K562 (cell line): ENCODE data around the gene GAB4. TPM values are rescaled to one million over a fixed set of nuclear protein-coding genes. Genes with fewer than 3 reads are reported as not detected.
A peak's percentile ranks its signal among the peaks of the same experiment; 100 is the strongest.

Experiments
- ATAC-seq: fragments of 200-7000 bp; cut with Tn5 transposase; 3 replicates; pipeline ENCODE4 v1.9.1; 2020; ENCODE audit warnings: moderate library complexity
- BruUV-seq: library from RNA; stranded (reverse); fragments of 400-500 nt; replicated peaks from 2 replicates; lab custom pipeline; 2021; lab: Mats Ljungman, UMichigan
- CTCF ChIA-PET: fragments of 300-600 bp; formaldehyde crosslinking; extraction: SDS; loops from one replicate; lab custom pipeline; 2021; ENCODE audit warnings: low intra/inter-chr PET ratio; lab: Yijun Ruan, JAX
- POLR2A ChIA-PET: fragments of 300-600, 350-650 bp; sonication (Branson Sonifier 250); formaldehyde crosslinking; extraction: SDS; loops from one replicate; lab custom pipeline; 2021; ENCODE audit warnings: antibody characterized with exemption, inconsistent platforms; lab: Yijun Ruan, JAX
- DNase-seq, 4 experiments: peaks; one replicate each; pipeline versions ENCODE4 v3.0.0 to v3.0.0-alpha.2; 2011 to 2018; ENCODE audit warnings: low spot score in 3 of 4, mixed read lengths in 3 of 4; ENCODE audit errors: extremely low read depth in 1 of 4
- FAIRE-seq: peaks from 2 replicates; lab custom pipeline; 2011; peaks lifted over from hg19 to GRCh38; lab: Jason Lieb, UNC
- H2AFZ ChIP-seq: 2 replicates; pipeline ENCODE4 v1.6.0; 2011; ENCODE audit warnings: low read depth, low read length, control low read depth, inconsistent platforms
- H3K27ac ChIP-seq: fragments of 200-600 bp; 3 replicates; pipeline ENCODE4 v1.8.0; 2011; ENCODE audit warnings: low read depth, mild to moderate bottlenecking, control low read depth, inconsistent platforms, low read length, moderate library complexity, mixed read lengths; ENCODE audit errors: extremely low read depth
- H3K27me3 ChIP-seq, 2 experiments: fragments of 300-600 bp in 1 of 2; 2 replicates in 1 of 2; 3 replicates in 1 of 2; pipeline versions ENCODE4 v1.6.0 to v1.8.0; 2011; ENCODE audit warnings: inconsistent platforms in 2 of 2, low read length in 2 of 2, mild to moderate bottlenecking in 1 of 2, mixed read lengths in 1 of 2, moderate library complexity in 1 of 2; ENCODE audit not compliant: control insufficient read depth in 2 of 2, insufficient read depth in 2 of 2
- H3K36me3 ChIP-seq: fragments of 300-600 bp; 3 replicates; pipeline ENCODE4 v1.8.0; 2011; ENCODE audit warnings: mild to moderate bottlenecking, low read length, inconsistent platforms; ENCODE audit not compliant: control insufficient read depth, insufficient read depth
- H3K4me1 ChIP-seq, 2 experiments: fragments of 200-600 bp in 1 of 2; replicated peaks in 1 of 2; 2 replicates in 1 of 2; 3 replicates in 1 of 2; pipeline versions ENCODE4 v1.5.1 to v1.8.0; 2011; ENCODE audit warnings: inconsistent platforms in 2 of 2, low read length in 2 of 2, mild to moderate bottlenecking in 1 of 2, mixed read lengths in 1 of 2, moderate library complexity in 1 of 2; ENCODE audit not compliant: control insufficient read depth in 2 of 2, insufficient read depth in 2 of 2
- H3K4me2 ChIP-seq: 2 replicates; pipeline ENCODE4 v1.6.1; 2011; ENCODE audit warnings: low read length, control low read depth, inconsistent platforms, mixed read lengths; ENCODE audit not compliant: insufficient read depth
- H3K4me3 ChIP-seq: fragments of 200-600 bp; sonication (generic), shearing (Covaris generic); 2 replicates; pipeline ENCODE4 v1.5.1; 2016; ENCODE audit warnings: control low read depth, inconsistent platforms
- H3K79me2 ChIP-seq: fragments of 200-600 bp; 3 replicates; pipeline ENCODE4 v1.8.0; 2011; ENCODE audit warnings: low read length, inconsistent platforms; ENCODE audit not compliant: control insufficient read depth, insufficient read depth
- H3K9ac ChIP-seq, 2 experiments: 2 replicates each; pipeline versions ENCODE4 v1.6.0 to v1.6.1; 2011; ENCODE audit warnings: low read depth in 2 of 2, low read length in 2 of 2, control low read depth in 1 of 2, inconsistent platforms in 1 of 2, mild to moderate bottlenecking in 1 of 2, mixed read lengths in 1 of 2; ENCODE audit not compliant: insufficient read depth in 1 of 2
- H3K9me1 ChIP-seq: one replicate; pipeline ENCODE4 v1.6.0; 2011; ENCODE audit warnings: inconsistent platforms, mild to moderate bottlenecking, low read length, moderate library complexity; ENCODE audit not compliant: control insufficient read depth, insufficient read depth
- H3K9me3 ChIP-seq: replicated peaks from 2 replicates; pipeline ENCODE4 v1.5.1; 2011; ENCODE audit warnings: low read depth, low read length, inconsistent platforms; ENCODE audit not compliant: control insufficient read depth, insufficient read depth
- H4K20me1 ChIP-seq: replicated peaks from 2 replicates; pipeline ENCODE4 v1.6.1; 2011; ENCODE audit warnings: low read length, inconsistent platforms, mixed read lengths; ENCODE audit not compliant: control insufficient read depth, insufficient read depth
- ATF2 ChIP-seq: sonication (generic); formaldehyde crosslinking; IDR thresholded peaks from 2 replicates; pipeline ENCODE4 v1.8.1; 2022; ENCODE audit warnings: missing genetic modification reagents
- CEBPB ChIP-seq: fragments of 450-650 bp; IDR thresholded peaks from 2 replicates; pipeline ENCODE4 v1.6.1; 2016; ENCODE audit warnings: missing genetic modification characterization, missing compliant biosample characterization
- DLX4 ChIP-seq: fragments of 250-450 bp; sonication (Bioruptor Pico); IDR thresholded peaks from 2 replicates; pipeline ENCODE4 v1.6.1; 2021; ENCODE audit warnings: mild to moderate bottlenecking
- MAZ ChIP-seq, 2 experiments: fragments of 450-650 bp in 1 of 2; sonication (generic) in 1 of 2; formaldehyde crosslinking; IDR thresholded peaks in 1 of 2; conservative IDR thresholded peaks in 1 of 2; 2 replicates each; pipeline versions ENCODE4 v1.4.0 to v1.5.0; 2020; ENCODE audit warnings: mild to moderate bottlenecking in 1 of 2, missing genetic modification reagents in 1 of 2
- NR2C1 ChIP-seq, 2 experiments: fragments of 450-650 bp; IDR thresholded peaks; 2 replicates each; pipeline ENCODE4 v1.6.1; 2017; ENCODE audit warnings: mild to moderate bottlenecking in 2 of 2, antibody characterized with exemption in 1 of 2, inconsistent platforms in 1 of 2, missing compliant biosample characterization in 1 of 2, missing genetic modification characterization in 1 of 2
- ZNF436 ChIP-seq: fragments of 250-450, 450-650 bp; sonication (Bioruptor Pico); formaldehyde crosslinking; IDR thresholded peaks from 2 replicates; pipeline ENCODE4 v1.7.0; 2020; ENCODE audit warnings: mild to moderate bottlenecking
- WGBS: fragments of 100-300 bp; shearing (Covaris generic); methylation state at CpG from one replicate; pipeline ENCODE4 v1.1.6; 2016; ENCODE audit warnings: low coverage, mixed read lengths; ENCODE audit not compliant: insufficient coverage; ENCODE audit errors: missing lambda C conversion rate; 5-methylcytosine and 5-hydroxymethylcytosine counted together
- in situ Hi-C: fragments of 300-500 bp; cut with MboI; formaldehyde crosslinking; loops from 4 replicates; pipeline ENCODE4 v1.15.0; 2018; ENCODE audit warnings: inconsistent platforms, mixed read lengths
- intact Hi-C: fragments of 100-400 bp; cut with micrococcal nuclease; formaldehyde crosslinking; loops from 2 replicates; pipeline ENCODE4 v1.14.2; 2022
- polyA plus RNA-seq, 8 experiments: library from polyadenylated mRNA; depleted of rRNA in 4 of 8; stranded (reverse) in 5 of 8; unstranded in 3 of 8; fragments of >200 nt; fragmentation: Nextera tagmentation in 2 of 8; fragmentation: Illumina TruSeq in 1 of 8; extraction: Ambion mirVana in 2 of 8; extraction: Trizol in 1 of 8; gene quantifications; 2 replicates each; pipeline versions ENCODE4 v1.2.1 to v1.2.3, GENCODE V29; 2011 to 2014; ENCODE audit warnings: inconsistent platforms in 1 of 8, missing spikeins in 1 of 8
- total RNA-seq, 7 experiments: library from RNA; depleted of rRNA in 6 of 7; stranded (reverse); fragments of >200 nt in 6 of 7; fragmentation: Illumina TruSeq in 2 of 7; extraction: Trizol in 2 of 7; gene quantifications; 2 replicates each; pipeline versions ENCODE4 v1.2.1 to v1.2.3, GENCODE V29; 2011 to 2021; ENCODE audit warnings: low replicate concordance in 1 of 7

Gene GAB4
- total and polyA plus RNA-seq, 9 of the 15 experiments (the other 6 are each of a cell fraction or from before 2014, with no cell fraction given), result 0.04 to 0.11 (median 0.04) TPM; not detected in 6

GRCh38 chr22:17013396-17014100 is 5.5 kb upstream of the GAB4 start:
- H3K36me3 ChIP-seq, result no peaks in the 10 kb centered on the region
- H3K9ac ChIP-seq, result no peak overlapping the region
- ATAC-seq (no peak), FAIRE-seq (no peak), DNase-seq (no peak)
- TF ChIP-seq CEBPB (tag) (0 out of 2 replicates have a peak, but pooled peaks have one; percentile 11), ATF2 (CRISPR knock-in tag) (no peak)
- H2AFZ ChIP-seq, result no peak overlapping the region
- 0% methylated on average over 2 of the region's 2 CpGs for WGBS
- in situ Hi-C loops (no loop called here), intact Hi-C loops (no loop called here)
- H3K27me3 ChIP-seq, result peaks cover 0 to 24% of the 10 kb centered on the region in 2 experiments; a peak in 1 of 5 replicates
- no peaks in the 10 kb centered on the region for H4K20me1 ChIP-seq
- H3K27ac ChIP-seq, result no peak overlapping the region
- no peaks in the 10 kb centered on the region for H3K4me1 ChIP-seq
- no peak overlapping the region for H3K4me3 ChIP-seq
- CTCF ChIA-PET, result no interaction called here
- POLR2A ChIA-PET, result interaction anchor here (0.6 kb wide), 1 partner anchor 155 kb away, joined by 3 read pairs; no protein-coding TSS in a partner anchor
- H3K4me2 ChIP-seq, result no peak overlapping the region
- BruUV-seq, result no TSS peak
- H3K9me1 ChIP-seq, result no peaks in the 10 kb centered on the region
- no peaks in the 10 kb centered on the region for H3K9me3 ChIP-seq
- H3K79me2 ChIP-seq, result no peaks in the 10 kb centered on the region

- H3K79me2 ChIP-seq, result no peaks in the 10 kb centered on the region
- ATAC-seq (no peak), FAIRE-seq (no peak), DNase-seq (no peak)
- H3K27ac ChIP-seq, result no peak overlapping the region
- peaks cover 3 to 29% of the 10 kb centered on the region in 2 experiments; a peak in 3 of 5 replicates for H3K27me3 ChIP-seq
- H3K9ac ChIP-seq, result peak overlapping the region in 1 of 2 experiments; percentile 26; a peak in 1 of 4 replicates
- H4K20me1 ChIP-seq, result no peaks in the 10 kb centered on the region
- no peak overlapping the region for H2AFZ ChIP-seq
- ChIA-PET POLR2A (no interaction called here), CTCF (no interaction called here)
- intact Hi-C loops, result no loop called here
- H3K9me3 ChIP-seq, result no peaks in the 10 kb centered on the region
- H3K4me1 ChIP-seq, result peaks cover 0 to 9% of the 10 kb centered on the region in 2 experiments; a peak in 2 of 5 replicates
- no TSS peak for BruUV-seq
- in situ Hi-C loops, result no loop called here
- no peak overlapping the region for H3K4me3 ChIP-seq
- H3K4me2 ChIP-seq, result no peak overlapping the region
- no peaks in the 10 kb centered on the region for H3K36me3 ChIP-seq
- no peaks in the 10 kb centered on the region for H3K9me1 ChIP-seq
- 0% methylated on average over 4 of the region's 4 CpGs for WGBS
- TF ChIP-seq DLX4 (CRISPR knock-in tag), result no peak
- TF ChIP-seq MAZ (CRISPR knock-in tag; conservative IDR thresholded peaks at IDR 0.05 in 1 of 2, IDR thresholded peaks at IDR 0.05 in 1 of 2), result no peak
- no peak for TF ChIP-seq NR2C1 (IDR thresholded peaks at IDR 0.05)
- TF ChIP-seq NR2C1 (tag; IDR thresholded peaks at IDR 0.05), result no peak
- no peak for TF ChIP-seq ZNF436 (CRISPR knock-in tag)
Measured at GRCh38 chr22:17012267-17012666, 4.2 kb upstream of the GAB4 start.
